ENCODE measurements around the gene ECE1.

ECE1 gene

DNA sequence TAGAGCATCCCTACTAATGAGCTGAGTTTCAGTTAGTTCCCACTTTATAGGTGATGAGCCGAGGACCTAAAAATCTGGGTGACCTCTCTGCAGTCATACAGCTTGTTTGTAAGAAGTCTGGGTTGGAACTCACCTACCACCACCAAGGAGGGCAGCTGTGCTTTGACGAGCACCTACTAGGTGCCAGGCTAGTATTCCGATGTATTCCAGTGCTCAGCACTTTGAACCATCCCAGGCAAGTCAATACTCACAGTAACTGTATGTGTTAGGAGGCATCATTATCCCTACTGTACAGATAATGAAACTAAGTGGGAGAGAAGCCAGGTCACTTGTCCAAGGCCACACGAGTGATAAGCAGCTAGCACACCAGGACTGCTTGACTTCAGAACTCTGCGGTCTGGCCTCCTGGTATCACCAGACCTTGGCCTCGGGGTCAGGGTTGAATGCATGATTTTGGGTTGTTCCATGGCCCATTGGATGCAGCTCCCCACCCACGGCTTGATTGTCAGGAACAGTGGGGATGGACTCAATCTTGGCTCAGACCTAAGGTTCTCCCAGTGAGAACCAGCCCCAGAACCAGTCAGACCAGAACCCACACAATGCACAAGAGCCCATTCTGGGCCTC lies 20.7 kb downstream of the ECE1 start:
- no peak for DNase-seq (ENCODE audit: low spot score)

DNA sequence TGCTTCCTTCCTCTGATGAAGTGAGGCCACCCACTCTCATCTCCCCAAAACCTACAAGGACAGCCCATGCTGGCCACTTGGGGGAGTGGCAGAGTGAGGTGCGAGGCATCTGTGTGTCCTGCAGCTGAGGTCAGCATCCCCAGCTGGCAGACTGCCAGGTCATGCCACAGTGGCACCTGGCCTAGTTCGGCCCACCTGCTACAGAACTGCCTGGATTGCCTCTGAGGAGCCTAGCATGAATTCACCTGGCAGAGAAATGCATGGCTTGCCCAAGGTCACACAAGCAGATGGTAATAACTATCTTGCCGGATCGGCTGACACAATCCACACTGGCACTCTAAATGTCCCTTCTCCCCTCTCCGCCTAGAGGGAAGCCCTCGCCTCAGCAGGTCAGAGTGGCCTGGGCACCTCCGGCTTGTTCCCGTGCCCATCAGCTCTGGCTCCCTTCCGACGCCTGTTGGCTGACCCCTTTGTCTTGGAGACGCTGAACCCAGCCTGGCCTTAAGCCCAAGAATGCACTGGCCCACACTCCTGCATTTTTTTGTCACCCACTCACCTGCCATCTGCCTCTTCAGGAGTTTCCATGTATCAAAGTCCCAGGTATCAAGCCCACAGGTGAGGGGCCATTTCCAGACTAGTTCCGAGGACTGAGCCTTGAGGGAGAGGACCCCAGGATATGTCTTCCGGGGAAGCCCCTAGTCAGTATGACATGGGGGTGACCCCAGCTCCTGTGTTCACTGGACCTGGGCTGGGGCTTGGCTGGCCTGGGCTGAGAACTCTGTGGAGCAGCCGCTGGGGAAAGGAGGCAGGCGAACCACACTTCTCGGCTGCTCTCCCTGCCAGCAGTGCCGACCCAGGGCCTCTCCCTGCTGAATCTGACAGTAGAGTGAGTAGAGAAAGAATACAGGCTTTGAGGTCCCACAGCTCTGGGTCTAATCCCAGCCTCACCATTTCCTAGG lies 21.7 kb downstream of the ECE1 start:
- no peak for DNase-seq (ENCODE audit: low spot score)

DNA sequence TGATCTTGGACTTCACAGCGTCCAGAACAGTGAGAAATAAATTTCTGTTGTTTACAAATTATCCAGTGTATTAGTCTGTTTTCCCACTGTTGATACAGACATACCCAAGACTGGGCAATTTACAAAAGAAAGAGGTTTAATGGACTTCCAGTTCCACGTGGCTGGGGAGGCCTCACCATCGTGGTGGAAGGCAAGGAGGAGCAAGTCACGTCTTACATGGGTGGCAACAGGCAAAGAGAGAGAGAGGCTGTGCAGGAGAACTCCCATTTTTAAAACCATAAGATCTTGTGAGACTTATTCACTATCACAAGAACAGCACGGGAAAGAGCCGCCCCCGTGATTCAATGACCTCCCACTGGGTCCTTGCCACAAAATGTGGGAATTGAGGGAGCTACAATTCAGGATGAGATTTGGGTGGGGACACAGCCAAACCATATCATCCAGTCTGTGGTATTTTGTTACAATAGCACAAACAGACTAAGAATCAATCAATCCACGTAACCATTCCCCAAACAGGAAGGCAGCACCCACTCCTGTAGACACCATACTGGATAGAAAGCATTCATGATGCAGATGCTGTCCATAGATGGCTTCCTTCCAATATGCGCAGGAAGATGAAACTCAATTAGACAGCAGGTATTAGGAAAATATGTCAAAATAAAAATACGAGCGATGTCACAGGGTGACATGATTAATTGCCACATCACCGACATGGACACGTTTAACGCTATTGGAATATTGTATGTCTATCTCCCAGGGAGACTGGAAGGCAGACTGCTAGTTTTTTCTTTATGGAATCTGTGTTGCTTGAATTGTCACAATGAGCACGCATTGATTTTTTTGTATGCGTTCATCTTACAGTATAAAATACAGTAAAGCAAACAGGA lies 22.8 kb downstream of the ECE1 start:
- no peak for DNase-seq (ENCODE audit: low spot score)

DNA sequence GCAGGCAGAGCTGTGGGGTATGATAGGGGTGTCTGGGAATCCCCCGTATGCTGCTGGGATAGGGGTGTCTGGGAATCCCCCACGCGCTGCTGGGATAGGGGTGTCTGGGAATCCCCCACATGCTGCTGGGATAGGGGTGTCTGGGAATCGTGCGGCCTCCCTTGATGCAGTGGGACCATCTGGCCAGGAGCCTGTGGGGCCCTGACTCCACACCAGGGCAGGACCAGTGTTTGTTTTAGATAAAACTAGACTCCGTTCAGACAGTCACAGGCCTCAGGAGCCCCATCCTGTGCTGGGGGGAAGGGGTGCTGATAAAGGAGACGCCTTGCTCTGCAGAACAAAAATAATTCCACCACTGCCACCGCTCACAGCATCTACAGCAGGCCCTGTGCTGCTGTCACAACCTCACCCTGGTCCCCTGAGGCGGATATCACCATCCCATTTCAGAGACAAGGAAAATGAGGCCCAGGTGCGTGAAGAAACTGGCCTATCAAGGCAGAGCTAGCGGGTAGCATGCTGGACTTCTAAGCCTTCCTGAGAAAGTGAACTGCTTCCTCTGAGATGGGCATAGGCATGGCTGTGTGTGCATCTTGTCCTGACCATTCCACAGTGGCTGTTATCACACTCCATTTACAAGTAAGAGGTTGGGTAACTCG lies 24.0 kb downstream of the ECE1 start:
- no peak for DNase-seq (ENCODE audit: low spot score)

DNA sequence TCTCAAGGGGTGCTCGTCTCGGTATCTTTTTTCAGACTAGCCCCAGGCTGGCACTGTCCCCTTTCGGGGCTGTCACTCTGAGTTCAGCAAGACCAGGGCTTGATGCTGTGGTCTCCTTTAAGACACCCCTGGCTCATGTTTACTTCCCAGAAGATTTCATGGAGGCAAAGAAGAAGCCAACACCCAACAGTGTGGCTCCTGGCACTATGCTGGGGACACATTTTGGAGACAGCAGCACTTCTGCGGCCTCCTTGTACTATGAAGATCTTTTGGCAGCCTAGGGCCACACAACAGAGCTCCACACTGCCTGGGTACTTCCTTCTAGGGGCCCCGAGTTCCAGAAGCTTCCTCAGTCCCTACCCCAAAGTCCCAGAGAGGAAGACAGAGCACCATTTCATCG lies 24.6 kb downstream of the ECE1 start:
- DNase-seq (ENCODE audit: low spot score): no peak

DNA sequence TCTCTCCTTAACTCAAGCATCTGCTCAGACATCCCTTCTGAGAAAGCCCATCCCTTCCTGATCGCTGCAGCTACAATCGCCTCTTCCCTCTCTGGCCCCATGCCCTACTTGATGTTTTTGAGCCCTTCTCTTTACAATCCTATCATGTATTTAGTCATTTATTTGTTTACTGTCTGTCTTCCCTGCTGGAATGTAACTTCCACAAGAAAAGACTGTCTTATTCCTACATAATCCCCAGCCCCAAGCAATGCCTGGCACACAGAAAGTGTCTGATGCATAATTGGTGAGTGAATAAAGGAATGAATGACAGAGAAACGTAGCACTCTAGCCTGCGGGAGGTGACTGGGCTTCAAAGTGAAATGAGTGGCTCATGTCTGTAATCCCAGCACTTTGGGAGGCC lies 25.4 kb downstream of the ECE1 start:
- DNase-seq (ENCODE audit: low spot score): no peak

DNA sequence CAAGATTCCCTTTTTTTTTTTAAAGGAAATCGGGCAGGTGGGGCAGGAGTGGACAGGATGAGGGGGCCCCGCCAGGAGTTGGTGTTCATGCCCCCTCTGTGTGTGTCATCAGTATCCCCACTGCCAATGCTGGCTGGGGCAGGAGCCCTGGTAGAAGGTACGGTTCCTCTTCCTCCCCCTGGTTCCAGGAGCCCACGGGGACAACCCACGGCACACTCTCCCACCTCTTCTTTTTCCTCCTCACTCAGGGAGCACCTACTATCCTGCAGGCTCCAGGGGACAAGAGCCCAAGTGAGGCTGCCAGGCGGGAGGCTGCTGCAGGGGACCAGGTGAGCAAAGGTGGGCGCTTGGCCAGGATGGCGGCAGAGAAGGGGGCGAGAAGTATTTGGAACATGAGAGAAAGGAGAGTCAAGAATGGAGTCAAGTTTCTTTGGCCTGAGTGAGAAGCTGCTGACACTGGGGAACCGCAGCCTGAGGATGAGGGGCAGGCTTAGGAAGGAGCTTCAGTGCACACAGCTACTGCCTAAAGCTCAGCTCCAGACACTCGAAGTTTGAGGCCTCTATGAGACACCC lies 26.5 kb downstream of the ECE1 start:
- DNase-seq (ENCODE audit: low spot score): no peak

DNA sequence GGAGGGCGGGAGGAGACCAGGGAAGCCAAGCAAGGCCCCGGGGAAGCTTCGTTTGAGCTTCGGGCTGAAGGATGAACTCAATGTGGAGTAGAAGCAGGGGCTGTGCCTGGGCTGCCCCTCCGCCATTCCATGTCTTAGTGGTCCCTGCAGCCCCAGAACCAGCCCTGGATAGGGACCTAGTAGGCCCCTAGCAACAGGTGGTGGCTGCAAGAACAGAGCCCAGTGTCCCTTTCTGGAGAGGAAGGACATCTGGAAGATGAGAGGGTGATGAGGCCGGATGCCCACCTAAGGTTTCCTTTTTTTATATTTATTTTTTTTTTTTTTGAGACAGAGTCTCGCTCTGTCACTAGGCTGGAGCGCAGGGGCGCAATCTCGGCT lies 27.2 kb downstream of the ECE1 start:
- no peak for DNase-seq (ENCODE audit: low spot score)

DNA sequence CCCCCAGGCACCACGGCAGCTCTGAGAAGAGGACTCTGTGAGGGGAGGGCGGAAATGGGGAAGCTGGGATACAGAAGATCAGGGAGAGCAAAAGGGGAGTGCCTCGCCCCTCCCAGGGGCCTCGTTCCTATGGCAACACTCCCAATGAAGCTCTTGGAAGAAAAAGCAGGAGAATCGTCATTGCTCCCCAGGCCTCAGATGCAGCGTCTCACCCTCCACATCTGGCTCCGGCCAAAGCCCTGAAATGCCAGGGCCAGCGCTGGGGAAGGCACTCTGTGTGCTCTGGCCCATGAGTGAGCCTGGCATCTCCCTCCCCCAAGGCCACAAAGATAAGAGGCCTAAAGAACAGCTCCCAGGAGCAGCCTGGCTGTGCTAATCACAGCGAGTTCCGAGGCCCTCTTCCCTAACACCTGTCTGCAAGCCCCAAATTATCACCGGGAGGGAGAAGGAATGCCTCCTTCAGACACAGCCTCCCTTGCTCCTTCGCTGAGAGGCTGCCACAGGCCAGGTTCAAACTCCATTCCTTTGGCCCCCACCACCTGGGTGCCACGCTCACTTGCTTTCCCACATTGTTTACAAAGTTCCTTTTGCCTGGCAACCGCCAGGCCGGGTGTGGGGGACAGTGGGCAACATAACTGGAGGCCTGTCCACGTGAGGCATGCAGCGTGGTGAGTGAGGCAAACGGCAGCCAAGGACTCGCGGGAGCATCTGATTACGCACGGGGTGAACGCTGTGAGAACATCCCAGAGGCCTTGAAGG lies 27.8 kb downstream of the ECE1 start:
- DNase-seq (ENCODE audit: low spot score): no peak

DNA sequence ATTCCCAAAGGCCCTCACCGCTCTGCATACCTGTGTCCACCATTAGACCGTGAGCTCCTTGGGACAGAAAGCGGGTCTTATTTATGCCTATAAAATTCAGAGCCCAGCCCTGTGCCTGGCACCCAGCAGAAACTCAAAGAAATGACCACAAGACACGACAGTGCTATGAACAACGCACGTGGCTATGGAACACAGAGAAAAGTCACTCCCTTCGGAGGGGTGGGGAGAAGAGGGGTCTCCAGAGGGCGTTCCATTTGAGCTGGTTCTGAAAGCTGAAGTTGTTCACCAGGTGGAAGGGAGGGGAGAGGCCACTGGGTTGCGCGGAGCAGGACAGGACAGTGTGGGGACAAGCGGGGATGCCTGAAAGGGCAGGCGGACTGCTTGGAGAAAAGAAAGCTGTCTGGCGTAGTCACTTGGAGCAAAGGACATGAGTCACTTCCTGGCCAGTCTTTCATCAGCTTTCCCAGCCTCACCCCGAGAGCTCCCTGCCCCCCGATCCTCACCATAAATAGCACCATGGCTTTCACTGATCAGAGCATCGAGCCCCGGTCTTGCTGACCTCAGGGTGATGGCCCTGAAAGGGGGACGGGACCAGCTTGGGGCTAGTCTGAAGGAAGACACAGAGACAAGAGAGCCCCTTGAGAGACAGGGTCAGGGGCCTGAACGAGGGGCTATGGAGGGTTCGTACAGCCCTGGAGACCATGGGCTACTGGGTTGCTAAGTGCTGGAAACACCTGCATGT lies 28.5 kb downstream of the ECE1 start:
- no peak for DNase-seq (ENCODE audit: low spot score)

DNA sequence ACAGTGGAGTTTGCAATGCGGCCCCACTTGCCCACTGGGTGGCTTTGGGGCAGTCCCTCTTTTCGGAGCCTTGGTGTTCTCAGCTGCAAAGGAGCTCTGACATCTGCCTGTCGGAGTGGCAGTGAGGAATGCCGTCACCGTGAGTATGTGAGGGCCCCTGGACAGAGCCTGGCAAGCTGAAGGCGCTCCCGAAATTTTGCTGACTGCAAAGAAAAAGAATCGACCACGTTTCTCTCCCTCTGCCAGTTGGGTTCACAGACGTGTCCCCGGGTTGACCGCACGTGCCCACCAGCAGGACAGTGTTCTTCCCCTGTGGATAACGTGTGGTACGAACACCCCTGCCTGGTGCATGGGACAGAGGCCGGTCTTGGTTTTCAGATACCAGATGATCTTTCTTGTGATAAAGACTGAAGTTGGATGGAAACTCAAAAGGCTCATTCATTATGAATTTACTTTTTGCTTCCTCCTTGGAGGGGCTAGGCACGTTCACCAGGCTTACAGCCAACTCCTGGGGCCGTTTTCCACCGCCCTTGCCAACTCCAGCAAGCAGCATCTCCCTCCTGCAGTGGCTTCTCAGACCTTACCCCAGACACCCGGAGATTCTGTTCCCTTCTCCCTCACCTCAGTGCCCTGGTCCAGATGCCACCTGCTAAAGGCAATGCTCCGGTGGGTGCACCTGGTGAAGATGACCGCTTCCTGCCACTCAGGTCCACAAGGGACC lies 29.7 kb downstream of the ECE1 start:
- DNase-seq (ENCODE audit: low spot score): no peak

DNA sequence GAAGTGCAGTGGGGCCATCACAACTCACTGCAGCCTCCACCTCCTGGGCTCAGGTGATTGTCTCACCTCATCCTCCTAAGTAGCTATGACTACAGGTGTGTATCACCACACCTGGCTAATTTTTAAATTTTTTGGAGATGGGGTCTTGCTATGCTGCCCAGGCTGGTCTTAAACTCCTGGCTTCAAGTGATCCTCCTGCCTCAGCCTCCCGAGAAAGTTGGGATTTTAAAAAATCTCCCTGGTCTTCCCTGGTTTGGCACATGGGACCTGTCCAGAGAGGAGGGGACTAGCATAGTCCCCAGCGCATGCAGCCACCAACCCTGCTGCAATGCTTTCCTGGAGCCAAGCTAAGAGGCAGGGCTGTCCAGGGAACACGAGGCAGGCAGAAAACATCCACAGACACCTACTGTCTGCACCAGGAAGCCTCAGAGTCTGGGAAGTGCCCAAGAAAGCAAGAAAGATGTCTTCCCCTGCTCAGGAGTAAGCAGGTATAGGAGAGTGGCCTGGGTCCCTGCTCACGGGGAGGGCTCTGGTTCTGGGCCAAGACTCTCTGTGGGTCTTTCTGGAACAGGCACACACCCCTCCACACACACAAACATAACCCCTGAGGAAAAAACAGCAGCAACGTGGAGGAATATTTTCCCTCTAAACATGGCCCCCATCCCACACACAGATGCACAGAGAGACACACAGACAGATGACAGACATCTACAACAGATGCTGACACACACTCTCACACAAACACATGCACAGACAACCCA lies 30.8 kb downstream of the ECE1 start:
- no peak for DNase-seq (ENCODE audit: low spot score)

DNA sequence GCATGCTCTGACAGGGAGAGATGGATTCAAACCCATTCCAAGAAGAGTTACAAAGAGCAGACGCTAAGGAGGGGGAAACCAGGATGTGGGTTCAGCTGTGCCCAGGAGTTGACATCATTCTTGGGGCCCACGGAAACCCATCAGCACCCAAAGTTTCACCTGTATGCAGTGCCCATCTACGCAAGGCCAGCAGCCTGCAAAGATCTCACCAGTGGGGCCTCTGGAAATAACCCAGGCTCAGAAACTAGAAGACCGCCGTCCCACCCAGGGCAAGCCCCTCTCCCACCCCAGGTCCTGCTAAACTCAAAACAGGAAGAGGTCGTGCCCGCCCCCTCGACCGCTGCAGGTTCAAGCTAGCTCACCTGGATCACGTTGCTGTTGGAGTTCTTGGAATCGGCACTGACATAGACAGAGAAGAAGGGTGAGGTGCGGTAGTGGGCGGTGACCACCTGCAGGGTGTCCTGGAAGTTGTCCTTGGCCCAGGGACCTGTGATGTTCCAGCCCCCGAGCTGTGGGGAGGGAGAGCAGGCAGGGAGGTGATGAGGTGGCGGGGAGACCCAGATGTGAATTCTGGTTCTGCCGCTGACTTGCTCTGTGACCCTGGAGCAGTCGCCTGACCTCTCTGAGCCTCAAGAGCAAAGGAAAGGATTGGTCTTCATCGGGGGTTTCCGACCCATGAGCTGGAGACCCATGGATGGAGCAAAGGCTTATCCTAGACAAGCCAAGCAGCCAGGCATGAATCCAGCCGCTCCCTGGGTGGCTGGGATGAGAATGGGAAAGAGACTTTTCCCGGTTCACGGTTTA lies 31.7 kb downstream of the ECE1 start:
- no peak for DNase-seq (ENCODE audit: low spot score)

DNA sequence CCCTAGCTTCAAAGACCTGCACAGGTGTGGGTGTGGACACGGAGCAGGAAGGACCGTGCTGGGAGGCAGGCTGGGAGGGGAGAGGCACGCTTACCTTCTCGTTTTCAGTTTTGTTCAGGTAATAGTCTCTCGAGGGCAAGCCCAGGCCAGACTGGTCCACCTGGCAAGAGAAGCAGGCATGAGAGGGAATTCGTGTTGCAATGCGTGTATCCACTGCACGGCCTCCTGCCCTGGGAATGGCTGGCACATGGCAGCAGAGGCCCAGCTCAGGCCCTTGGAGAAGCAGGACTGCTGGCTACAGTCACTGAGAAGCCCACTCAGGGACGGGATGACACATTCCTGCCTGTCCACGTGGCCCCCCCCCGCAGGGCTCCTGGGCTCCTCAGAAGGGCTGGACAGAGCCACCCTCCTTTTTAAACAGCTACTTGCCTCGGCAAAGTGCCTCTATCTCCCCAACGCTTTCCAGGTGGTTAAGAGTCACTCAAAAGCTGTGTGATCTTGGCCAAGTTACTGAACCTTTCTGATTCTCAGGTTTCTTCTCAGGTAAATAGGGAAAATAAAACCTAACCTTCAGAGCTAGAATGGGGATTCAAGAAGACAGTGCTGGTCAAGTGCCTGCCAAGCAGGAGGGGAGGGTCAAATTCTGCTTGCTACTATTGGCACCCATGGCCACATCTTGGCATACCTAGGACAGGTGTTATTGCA lies 32.7 kb downstream of the ECE1 start:
- no peak for DNase-seq (ENCODE audit: low spot score)

DNA sequence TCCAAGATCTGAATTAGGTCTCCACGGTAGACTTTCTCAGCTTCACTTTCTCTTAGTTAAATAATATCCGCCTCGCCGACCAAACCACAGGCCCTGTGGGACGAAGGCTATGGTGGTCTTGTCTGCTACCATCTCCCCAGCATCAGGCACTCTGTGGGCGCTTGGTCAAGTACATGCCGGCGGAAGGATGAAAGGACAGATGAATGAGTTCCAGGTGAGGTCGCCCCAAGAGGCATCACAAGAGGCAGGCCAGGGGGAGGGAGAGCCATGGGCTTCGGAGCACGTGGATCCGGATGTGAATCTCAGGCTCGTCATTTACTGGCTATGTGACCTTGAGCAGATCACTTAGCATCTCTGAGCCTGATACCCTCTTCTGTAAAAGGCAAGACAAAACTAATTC lies 33.5 kb downstream of the ECE1 start:
- DNase-seq (ENCODE audit: low spot score): no peak

DNA sequence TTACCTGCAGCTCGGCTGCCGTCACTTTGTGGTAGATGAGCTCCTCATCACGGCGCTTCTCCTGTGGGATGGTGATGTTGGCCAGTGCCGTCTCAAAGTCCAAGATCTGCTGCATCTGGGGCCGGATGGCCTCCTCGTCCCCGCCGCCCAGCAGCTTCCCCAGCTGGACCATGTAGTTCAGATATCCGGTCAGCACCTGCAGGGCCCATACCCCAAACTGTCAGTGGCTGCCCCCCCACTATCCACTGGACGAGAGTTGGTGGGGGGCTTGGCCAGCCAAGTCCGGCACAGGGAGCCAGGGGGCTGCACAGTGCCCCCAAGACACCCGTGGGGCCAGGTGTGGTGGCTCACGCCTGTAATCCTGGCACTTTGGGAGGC lies 34.3 kb downstream of the ECE1 start:
- no peak for DNase-seq (ENCODE audit: low spot score)

All from SK-N-DZ (cell line).